Ammon's horn (tissue), 1 donor: ENCODE data around the gene SLC6A1.

ENCODE experiments used
- DNase-seq: peaks from one replicate; pipeline ENCODE4 v3.0.0-alpha.2; 2016; ENCODE audit warnings: low spot score

Gene SLC6A1

DNA sequence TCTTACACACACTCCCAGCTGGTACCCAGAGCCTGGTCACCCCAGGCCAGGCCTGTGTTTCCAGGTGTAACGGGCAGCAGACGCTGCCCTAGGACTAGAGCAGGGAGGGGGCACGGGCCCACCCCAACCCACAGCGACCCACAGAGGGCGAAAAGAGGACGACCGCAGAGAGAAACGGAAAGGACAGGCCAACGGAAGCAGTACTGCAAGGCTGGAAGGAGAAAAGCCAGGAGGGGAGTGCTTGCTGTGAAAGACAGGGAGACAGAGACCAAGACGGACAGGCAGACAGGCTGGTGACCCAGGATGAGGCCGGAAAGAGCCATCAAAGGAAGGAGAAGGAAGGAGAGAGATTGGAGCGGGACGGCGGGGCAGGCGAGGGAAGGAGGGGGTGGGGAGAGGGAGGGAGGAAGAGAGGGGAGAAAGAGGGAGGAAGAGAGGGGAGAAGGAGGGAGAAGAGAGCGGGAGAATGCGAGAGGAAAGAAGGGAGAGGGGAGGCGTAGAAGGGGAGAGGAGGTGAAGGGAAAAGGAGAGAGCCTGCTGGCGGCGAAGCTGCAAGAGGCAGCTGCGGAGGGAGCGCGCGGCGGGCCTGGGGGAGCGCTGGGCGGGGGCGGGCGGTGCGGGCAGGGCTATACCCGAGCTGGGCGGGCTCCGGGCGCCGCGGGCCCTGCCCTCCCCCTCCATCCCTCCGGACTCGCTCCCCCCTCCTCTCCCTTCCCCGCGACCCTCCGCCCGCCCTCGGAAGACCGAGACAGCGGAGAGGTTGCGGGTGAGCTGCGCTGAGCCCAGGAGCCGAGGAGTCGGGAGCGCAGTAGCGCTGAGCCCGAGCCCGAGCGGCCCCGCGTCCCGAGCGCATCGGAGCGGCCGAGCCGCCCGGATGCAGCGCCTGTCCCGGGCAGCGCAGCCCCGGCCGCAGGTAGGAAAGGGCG, at the start of gene SLC6A1:
Gene SLC6A1 (plus strand): TSS at position 732 of the 926 bp plus-strand sequence. CDS start 24,464 bp downstream, outside the sequence.
- peak; percentile 87 for DNase-seq

DNA sequence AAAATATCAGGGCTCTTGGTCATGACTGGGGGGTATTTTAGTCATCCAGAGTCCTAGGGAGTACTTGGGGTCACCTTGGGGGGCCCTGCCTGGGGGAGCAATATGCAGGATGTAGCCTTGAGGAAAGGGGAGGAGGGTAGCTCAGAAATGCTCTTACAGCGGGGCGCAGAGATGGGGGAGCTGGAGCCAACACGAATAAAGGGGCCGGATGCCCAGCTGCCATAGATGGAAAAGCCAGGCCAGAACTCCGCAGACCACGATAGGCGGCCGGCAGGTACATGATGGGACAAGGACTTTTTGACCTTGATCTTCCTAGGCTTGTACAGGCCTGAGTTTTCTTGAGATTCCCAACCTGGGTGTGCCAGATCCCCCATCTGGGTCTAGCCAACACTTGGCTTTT, 47.7 kb upstream of the SLC6A1 start:
- no peak for DNase-seq

DNA sequence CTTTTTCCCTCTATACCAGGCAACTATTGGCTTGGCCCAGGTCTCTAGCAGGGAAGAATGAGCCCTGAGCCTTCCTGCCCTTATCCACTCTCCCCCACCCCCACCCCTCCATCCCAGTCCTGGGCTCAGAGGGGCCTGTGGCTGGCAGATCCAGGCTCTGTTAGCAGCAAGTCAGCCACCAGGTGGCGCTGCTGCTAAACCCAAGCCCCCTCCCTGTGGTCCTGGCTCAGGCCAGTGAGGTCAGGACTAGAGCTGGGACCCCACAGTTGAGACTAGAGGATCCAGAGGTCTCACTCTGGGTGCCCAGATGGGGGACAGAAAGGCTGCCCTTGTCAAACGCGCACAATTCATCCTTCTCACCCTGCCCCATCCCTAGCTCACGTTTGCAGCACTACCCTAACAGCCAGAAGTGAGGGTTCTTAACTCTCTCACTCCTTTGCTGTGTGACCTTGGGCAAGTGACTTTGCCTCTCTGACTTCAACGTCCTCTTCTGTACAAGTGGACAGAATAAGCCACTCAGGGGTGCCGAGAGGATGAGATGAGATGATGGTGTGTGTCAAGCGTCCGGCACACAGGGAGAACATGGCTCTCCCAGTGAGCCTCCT, 46.8 kb upstream of the SLC6A1 start:
- peak; percentile 82 for DNase-seq

DNA sequence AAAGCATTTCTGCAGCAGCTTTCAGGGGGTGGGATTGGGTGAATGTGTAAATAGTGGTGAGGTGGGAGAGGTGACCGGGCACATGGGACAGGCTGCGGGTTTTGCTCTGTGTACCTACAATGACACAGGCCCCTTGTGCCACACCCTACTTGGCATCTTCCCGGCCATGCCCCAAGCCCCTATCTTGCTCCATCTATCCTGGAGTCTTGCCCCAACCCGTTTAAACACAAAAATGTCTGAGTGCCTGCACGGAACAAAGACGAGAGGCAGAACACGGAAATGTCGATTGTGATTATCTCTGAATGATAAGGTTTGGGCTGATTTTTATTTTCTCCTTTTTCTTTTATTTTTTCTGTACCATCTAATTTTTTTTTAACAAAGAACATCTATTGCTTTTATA, 46.0 kb upstream of the SLC6A1 start:
- DNase-seq, result no peak

GRCh38 chr3:10948326-10948725, 44.2 kb upstream of the SLC6A1 start:
- DNase-seq, result no peak

- DNase-seq, result peak; percentile 88
Observed at GRCh38 chr3:10949197-10949596, 43.4 kb upstream of the SLC6A1 start.

DNA sequence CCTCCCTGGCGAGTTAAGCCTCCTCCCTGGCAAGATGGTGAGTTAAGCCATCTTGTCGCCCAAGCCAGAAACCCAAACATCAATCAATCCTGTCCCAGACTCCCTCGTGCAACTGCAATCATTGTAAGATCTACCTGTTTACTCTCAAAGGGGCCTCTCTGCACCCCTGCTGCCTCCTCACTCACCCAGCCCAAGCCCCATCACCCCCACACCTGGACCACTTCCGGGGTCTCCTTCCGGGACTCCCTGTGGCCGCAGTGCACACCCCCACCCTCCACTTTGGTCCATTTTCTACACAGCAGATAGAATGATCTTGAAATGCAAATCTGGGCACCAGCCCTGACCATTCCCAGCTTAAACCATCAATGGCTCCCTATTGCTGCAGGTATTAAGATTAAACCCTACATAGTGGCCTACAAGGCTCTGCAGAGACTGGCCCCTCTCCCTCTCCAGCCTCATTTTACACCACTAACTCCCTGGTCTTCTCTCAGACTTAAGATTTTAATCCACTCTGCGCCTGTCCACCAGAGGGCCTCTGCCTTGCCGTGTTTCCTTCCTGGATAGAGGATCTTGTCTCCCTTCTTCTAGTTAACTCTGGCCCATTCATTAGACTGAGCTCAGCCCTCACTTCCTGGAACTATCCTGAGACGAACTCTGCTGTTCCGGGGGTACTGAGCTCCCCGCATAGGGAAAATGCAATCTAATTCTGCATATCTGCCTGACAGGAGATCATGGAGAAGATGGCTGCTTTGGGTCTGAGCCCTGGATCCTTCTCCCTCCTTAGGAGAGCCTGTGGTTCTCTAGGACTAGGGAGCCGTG, 41.9 kb upstream of the SLC6A1 start:
- peak; percentile 71 for DNase-seq

DNA sequence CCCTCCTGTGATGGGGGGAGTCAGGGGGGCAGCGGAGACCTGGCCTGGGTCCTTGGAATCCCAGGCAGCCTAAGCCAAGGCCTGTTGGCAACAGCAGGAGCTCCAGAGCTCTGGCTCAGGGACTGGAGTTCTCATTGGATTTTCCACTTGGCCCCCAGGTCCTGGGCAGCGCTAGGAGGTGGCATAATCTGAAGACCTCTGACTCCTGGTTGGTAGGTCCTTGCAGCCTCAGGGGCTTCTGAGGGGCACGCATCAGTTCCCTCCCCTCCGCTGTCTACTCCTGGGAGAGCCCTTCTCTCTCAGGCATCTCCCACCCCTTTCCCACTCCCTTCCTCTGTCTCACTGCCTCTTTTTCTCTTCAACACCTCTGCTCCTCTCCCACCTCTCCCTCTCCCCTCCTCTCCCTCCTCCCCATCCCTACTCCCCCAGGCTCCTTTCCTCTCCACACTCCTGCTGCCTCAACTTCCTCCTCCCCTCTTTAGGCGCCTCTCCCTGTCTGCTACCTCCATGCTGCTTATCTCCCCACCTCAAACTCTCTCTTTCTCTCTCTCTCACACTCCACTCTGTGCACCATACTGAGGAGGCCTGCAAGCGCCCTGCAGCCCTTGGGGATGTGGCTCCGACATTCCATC, 41.1 kb upstream of the SLC6A1 start:
- DNase-seq, result peak; percentile 15

DNA sequence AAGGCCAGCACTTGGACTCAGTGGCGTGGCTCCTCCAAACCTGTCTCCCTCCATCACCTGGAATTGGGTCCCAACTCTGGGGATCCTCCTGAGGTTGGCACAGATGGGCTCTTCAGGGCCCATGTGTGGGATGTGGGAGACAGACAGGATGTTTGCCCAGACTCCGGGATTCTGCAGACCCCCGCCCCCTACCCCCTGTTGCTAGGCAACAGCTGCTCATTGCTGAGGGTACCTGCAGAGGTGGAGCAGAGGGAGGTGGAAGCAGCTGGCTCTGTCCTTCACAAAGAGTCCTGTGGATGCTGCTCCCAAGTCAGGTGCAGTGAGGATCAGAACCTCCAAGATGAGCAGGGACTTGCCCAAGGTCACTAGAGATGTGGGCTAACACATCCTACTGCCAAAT, 40.0 kb upstream of the SLC6A1 start:
- DNase-seq, result no peak

DNA sequence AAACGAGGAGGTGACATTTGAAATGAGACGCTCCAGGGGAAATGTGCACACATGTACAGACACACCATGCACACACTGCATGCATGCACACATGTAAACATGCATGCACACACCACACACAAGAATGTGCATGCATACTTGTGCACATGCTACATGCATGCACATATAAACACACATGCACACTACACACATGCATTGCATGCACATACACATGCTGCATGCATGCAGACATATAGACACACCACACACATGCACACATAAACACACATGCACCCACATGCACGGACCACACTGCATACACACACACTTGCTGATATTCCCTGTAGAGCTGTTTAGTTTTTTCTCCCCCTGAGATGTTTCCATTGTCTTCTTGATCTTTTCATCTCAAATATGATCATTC, 37.8 kb upstream of the SLC6A1 start:
- no peak for DNase-seq

DNA sequence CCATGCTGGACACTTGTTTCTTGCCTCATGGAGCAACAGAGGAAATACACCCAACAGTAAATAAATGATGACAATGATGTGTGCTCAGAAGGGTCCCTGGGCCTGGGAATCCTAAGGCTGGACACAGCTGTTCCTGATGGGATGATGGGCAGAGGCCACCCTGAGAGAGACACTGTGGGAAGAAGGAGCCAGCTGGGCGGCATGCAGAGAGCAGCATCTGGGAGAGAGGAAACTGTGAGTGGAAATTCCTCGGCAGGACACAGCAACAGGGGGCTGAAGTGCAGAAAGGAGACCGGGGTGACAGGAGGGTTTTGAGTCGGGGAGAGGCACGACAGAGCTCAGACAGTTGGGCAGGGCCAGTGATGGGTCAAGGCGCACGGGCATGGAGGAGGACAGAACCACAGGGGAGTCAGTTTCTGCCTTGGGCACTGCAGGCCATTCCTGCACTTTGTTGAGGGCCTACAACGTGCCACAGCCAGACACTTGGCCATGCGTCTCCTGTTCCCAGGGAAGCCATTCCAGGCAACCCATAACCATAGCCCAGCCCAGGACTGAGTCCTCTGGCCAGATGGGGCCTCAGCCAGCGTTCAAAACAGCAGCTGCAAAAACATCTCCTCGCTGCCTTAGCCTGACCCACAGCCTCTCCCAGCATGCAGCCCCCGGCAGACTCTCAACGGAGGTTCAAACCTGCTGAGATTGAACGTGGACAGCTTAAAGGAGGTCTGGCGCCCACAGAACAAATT, 36.7 kb upstream of the SLC6A1 start:
- DNase-seq, result peak; percentile 36

GRCh38 chr3:10956531-10956930, 36.0 kb upstream of the SLC6A1 start:
- DNase-seq, result no peak

DNA sequence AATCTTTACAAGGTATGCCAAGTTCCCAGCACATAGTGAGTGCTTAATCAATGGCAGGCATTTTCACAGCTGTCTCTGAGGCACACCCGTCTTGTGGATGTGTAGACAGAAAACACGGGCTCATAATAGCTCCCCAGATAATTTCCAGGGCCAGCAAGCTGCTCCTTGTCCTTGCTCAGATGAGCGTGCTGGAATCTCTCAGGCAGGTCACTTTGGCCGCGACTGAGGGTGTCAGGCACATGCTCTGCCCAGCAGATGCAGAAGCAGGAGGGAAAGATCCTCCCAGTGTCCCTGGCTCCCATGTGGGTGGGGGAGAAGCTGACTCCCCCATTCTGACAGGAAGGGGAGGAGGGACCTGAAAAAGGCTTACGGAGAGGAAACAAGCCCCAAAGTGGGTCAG, 35.6 kb upstream of the SLC6A1 start:
- no peak for DNase-seq

- peak; percentile 47 for DNase-seq
Observed at GRCh38 chr3:10957976-10958749, 34.4 kb upstream of the SLC6A1 start.

DNA sequence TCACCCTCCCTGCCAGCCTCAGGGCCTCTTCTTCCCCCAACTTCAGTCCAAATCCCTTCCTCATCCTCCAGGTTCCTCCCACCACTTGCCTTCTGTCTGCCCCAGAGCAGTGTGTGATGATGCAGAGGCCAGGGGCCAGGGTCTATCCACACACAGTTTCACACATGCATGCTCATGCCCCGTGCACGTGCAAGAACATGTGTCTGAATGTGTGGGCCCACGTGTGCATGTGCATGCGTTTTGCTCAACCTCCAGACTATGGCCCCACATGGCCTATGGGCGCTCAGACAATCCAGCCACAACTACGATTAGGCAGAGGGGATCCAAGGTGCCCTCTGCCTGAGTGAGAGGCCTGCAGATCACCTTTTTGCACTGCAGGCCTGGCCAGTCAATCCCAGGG, 32.3 kb upstream of the SLC6A1 start:
- no peak for DNase-seq

- DNase-seq, result no peak
Observed at GRCh38 chr3:10961921-10962320, 30.6 kb upstream of the SLC6A1 start.

DNA sequence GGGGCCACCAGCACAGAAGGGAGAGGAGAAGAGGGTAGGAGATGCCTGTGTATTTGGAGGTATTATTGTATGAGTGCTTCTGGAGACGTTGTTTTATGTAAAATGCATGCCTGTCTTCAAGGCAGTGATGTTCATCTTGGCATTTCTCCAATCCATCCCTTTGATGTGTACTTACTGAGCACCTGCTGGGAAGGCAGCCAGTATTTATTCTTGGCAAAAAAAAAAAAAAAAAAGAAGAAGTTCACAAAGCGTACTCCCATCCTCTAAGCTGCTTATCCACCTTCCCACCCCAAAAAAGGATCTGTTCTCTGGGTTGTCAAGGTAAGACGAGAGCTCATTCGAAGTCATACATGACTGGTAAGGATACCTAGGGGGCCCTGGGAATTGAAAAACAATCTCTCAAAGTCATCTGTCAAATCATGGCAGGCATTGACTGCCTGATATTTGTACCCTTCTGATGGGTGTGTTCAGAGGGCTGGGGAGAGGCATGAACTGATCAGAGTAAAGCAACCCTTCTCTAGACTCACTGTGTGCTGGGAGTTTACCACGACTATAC, 30.0 kb upstream of the SLC6A1 start:
- DNase-seq, result no peak

- no peak for DNase-seq
Observed at GRCh38 chr3:10964537-10965167, 27.9 kb upstream of the SLC6A1 start.

- DNase-seq, result peak; percentile 89
Observed at GRCh38 chr3:10968401-10968800, 24.1 kb upstream of the SLC6A1 start.
